Osteoblast (primary cell): ENCODE measurements around the gene SPTBN1. TPM values are rescaled to one million over a fixed set of nuclear protein-coding genes. Genes with fewer than 3 reads are reported as not detected.

ENCODE experiments used
- DNase-seq: peaks from one replicate; pipeline ENCODE4 v3.0.0; 2011; ENCODE audit warnings: low spot score, mixed read lengths; ENCODE audit not compliant: insufficient read length; ENCODE audit errors: missing footprints
- H2AFZ ChIP-seq: 2 replicates; pipeline ENCODE4 v1.6.0; 2011; ENCODE audit warnings: mild to moderate bottlenecking, low read length
- H3K27ac ChIP-seq: 2 replicates; pipeline ENCODE4 v1.5.1; 2011; ENCODE audit warnings: mild to moderate bottlenecking, low read depth, low read length, moderate library complexity
- H3K27me3 ChIP-seq: 2 replicates; pipeline ENCODE4 v1.6.0; 2012; ENCODE audit warnings: mild to moderate bottlenecking, control low read depth, inconsistent platforms, low read length, moderate library complexity; ENCODE audit not compliant: insufficient read depth
- H3K36me3 ChIP-seq: 2 replicates; pipeline ENCODE4 v1.5.1; 2011; ENCODE audit warnings: mild to moderate bottlenecking, low read length, control low read depth, moderate library complexity; ENCODE audit not compliant: insufficient read depth
- H3K4me1 ChIP-seq: 2 replicates; pipeline ENCODE4 v1.5.1; 2011; ENCODE audit warnings: mild to moderate bottlenecking, low read length, control low read depth, moderate library complexity; ENCODE audit not compliant: insufficient read depth
- H3K4me2 ChIP-seq: 2 replicates; pipeline ENCODE4 v1.6.0; 2011; ENCODE audit warnings: mild to moderate bottlenecking, low read length; ENCODE audit not compliant: insufficient read depth
- H3K4me3 ChIP-seq: fragments of 200-600 bp; sonication (generic); 3 replicates; pipeline ENCODE4 v1.5.1; 2012; ENCODE audit warnings: mild to moderate bottlenecking, low read length, inconsistent platforms; ENCODE audit not compliant: insufficient read depth
- H3K79me2 ChIP-seq: 2 replicates; pipeline ENCODE4 v1.6.0; 2012; ENCODE audit warnings: mild to moderate bottlenecking, low read length, control low read depth, inconsistent platforms; ENCODE audit not compliant: insufficient read depth
- H3K9me3 ChIP-seq: 2 replicates; pipeline ENCODE4 v1.5.1; 2011; ENCODE audit warnings: low read depth, low read length, control low read depth
- H4K20me1 ChIP-seq: 2 replicates; pipeline ENCODE4 v1.6.0; 2012; ENCODE audit warnings: mild to moderate bottlenecking, low read length, control low read depth; ENCODE audit not compliant: insufficient read depth
- total RNA-seq: library from RNA; depleted of rRNA; stranded (reverse); fragments of >200 nt; gene quantifications from 2 replicates; pipeline ENCODE4 v1.2.3, GENCODE V29; 2012
- TF ChIP-seq, protein P1 (sequence below): IDR thresholded peaks from 2 replicates; pipeline ENCODE4 v1.5.1; 2011; ENCODE audit warnings: mild to moderate bottlenecking, low read depth, low read length, moderate library complexity; ENCODE audit errors: extremely low read depth

Gene SPTBN1
- total RNA-seq, 1 donor, result 249 TPM

DNA sequence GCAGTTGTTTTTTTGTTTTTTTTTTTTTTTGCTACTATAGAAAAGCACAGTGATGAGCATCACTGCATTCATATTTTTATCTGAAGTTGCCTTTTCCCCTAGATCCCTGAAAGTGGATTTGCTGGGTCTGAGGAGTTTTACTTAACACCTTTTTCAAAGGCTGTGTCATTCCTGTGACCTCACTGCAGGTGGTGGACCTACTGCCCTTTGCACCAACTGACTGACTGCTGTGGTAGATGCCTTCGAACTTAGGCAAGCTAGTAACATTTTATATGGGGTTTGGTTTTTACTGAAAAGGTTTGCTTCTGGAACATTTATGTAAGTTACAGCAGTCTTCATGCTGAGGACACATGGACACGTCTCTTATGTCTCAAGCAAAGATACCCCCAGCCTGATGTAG lies 36.2 kb downstream of the SPTBN1 start:
- TF ChIP-seq, protein P1, sequence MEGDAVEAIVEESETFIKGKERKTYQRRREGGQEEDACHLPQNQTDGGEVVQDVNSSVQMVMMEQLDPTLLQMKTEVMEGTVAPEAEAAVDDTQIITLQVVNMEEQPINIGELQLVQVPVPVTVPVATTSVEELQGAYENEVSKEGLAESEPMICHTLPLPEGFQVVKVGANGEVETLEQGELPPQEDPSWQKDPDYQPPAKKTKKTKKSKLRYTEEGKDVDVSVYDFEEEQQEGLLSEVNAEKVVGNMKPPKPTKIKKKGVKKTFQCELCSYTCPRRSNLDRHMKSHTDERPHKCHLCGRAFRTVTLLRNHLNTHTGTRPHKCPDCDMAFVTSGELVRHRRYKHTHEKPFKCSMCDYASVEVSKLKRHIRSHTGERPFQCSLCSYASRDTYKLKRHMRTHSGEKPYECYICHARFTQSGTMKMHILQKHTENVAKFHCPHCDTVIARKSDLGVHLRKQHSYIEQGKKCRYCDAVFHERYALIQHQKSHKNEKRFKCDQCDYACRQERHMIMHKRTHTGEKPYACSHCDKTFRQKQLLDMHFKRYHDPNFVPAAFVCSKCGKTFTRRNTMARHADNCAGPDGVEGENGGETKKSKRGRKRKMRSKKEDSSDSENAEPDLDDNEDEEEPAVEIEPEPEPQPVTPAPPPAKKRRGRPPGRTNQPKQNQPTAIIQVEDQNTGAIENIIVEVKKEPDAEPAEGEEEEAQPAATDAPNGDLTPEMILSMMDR, result no peak
- Histone ChIP-seq H3K79me2 (peaks cover 91% of the 10 kb centered on the region), H2AFZ (no peak overlapping the region), H3K9me3 (no peaks in the 10 kb centered on the region), H3K27me3 (no peaks in the 10 kb centered on the region), H3K27ac (no peak overlapping the region), H3K36me3 (no peaks in the 10 kb centered on the region), H4K20me1 (peaks cover 55% of the 10 kb centered on the region), H3K4me1 (peaks cover 10% of the 10 kb centered on the region), H3K4me2 (no peak overlapping the region), H3K4me3 (no peak overlapping the region)
- no peak for DNase-seq

DNA sequence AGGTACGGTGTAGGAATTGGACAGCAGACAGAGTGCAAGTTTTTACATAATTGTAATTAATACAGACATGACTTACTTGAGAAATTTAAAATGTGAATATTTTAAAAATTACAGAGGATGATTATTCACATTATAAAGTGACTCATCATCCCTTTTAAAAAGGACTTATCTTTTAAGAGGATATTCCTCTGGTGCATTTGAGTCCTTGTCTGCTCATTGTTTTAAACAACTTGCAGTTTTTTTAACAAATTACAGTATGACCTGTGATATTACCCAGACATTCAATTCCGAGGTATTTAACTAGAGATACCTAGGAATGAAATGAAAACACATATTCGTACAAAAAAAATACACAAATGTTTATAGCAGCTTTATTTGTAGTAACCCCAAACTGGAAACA lies 38.0 kb downstream of the SPTBN1 start:
- Histone ChIP-seq H3K27me3 (no peaks in the 10 kb centered on the region), H3K4me1 (peaks cover 3% of the 10 kb centered on the region), H3K79me2 (peaks cover 93% of the 10 kb centered on the region), H4K20me1 (peaks cover 56% of the 10 kb centered on the region), H3K36me3 (no peaks in the 10 kb centered on the region), H2AFZ (no peak overlapping the region), H3K4me2 (no peak overlapping the region), H3K4me3 (no peak overlapping the region), H3K9me3 (no peaks in the 10 kb centered on the region), H3K27ac (no peak overlapping the region)
- TF ChIP-seq, protein P1, result no peak
- no peak for DNase-seq

DNA sequence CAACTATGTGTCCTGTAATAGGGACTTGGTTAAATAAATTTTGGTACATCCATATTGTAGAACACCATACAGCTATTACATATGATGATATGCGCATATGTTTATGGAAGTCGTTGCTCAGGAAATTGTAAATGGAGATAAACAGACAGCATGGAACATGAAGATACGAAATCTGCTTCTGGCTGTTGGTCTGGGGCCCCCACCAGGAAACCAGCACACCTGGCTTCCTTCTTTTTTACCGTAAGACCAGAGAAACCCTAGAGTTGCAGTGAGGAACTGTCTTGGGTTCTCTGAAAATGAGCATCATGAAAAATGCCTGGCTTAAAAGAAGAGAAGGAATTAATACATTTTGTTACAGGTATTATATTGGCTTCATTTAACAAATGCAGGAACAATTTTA lies 40.8 kb downstream of the SPTBN1 start:
- peaks cover 93% of the 10 kb centered on the region for H3K79me2 ChIP-seq

DNA sequence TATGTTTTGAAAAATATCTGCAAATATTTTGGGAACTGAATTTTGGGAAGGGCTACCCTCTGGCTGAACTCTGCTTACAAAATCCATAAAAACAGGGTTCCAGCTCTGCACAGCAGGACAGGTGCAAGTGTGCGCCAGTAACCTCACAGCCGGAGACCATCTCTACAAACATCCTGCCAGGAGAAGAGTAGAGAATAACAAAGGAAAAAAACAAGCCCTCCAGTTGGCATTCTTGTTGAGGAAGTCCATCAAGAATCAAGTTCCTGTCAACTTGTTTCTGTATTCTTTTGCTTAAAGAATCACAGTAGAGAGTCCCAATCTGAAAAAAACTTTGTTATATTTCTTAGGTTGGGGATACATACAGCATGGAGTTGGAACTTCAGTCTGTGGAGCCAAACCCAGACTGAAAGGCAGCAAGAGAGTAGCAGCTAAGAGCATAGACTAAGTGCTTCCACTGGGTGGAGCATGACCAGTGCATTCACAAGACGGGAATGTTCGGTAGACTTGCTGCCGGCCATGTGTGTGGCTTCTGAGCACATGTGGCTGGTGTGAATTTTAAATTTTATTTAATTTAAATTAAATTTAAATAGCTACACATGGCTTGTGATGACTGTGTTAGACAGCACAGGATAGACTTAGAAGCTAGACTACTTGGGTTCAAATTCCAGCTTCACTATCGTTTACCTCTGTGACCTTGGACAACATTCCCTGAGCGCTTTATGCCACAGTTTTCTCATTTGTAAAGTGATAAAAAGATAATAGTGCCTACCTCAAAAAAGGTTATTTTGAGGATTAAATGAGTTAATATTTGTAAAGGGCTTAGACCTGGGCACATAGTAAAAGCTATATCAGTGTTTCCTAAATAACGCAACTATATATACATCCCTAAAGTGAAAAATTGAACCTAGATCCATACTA lies 41.9 kb downstream of the SPTBN1 start:
- Histone ChIP-seq H4K20me1 (peaks cover 58% of the 10 kb centered on the region), H3K4me1 (peaks cover 3% of the 10 kb centered on the region), H3K27me3 (no peaks in the 10 kb centered on the region), H3K4me2 (no peak overlapping the region), H3K4me3 (no peak overlapping the region), H3K27ac (no peak overlapping the region), H2AFZ (no peak overlapping the region), H3K79me2 (peaks cover 93% of the 10 kb centered on the region), H3K9me3 (no peaks in the 10 kb centered on the region), H3K36me3 (no peaks in the 10 kb centered on the region)
- TF ChIP-seq, protein P1, result peak; percentile 39
- DNase-seq, result no peak

More for the DNA sequence above, 40.8 kb downstream of the SPTBN1 start:
- TF ChIP-seq, protein P1, result no peak
- Histone ChIP-seq H4K20me1 (peaks cover 51% of the 10 kb centered on the region), H3K36me3 (no peaks in the 10 kb centered on the region), H3K27me3 (no peaks in the 10 kb centered on the region), H3K9me3 (no peaks in the 10 kb centered on the region), H3K4me2 (no peak overlapping the region), H3K4me1 (peaks cover 3% of the 10 kb centered on the region), H2AFZ (no peak overlapping the region), H3K4me3 (no peak overlapping the region), H3K27ac (no peak overlapping the region)
- DNase-seq, result no peak
